ENCODE data around the gene ILDR1. TPM values are rescaled to one million over a fixed set of nuclear protein-coding genes. Genes with fewer than 3 reads are reported as not detected.

ILDR1 gene
- not detected in 5 replicates for total RNA-seq (2022; extraction: Qiagen RNA extraction; ENCODE audit: low read depth)

GRCh38 chr3:122021811-122022401 is at the start of gene ILDR1:
Gene ILDR1, minus strand, starts transcription at chr3:122022247. Its CDS starts 170 bp downstream, at chr3:122022077.

GRCh38 chr3:122055215-122055614 is 33.2 kb upstream of the ILDR1 start, which contains the start of gene CD86:
Gene CD86, plus strand, starts transcription at chr3:122055362. Its CDS starts 128 bp downstream, at chr3:122055490.

Other genes with a start within 250 kb of the ILDR1 start
- gene IQCB1, start 187.2 kb downstream of the ILDR1 start, total RNA-seq (2022; extraction: Qiagen RNA extraction; ENCODE audit: low read depth) = 9.6 to 13.6 TPM (median 10.2 TPM) in 5 replicates
- 1.4 to 2.6 TPM (median 2.1 TPM) in 5 replicates for gene EAF2, start 187.0 kb downstream of the ILDR1 start, total RNA-seq (2022; extraction: Qiagen RNA extraction; ENCODE audit: low read depth)
- 0.02 to 0.95 TPM (median 0.16 TPM) in 4 of 5 replicates, not detected in the other for gene SLC15A2, start 127.8 kb downstream of the ILDR1 start, total RNA-seq (2022; extraction: Qiagen RNA extraction; ENCODE audit: low read depth)
- gene CD86, start 33.1 kb upstream of the ILDR1 start, total RNA-seq (2022; extraction: Qiagen RNA extraction; ENCODE audit: low read depth) = not detected in 5 replicates
- not detected in 5 replicates for gene CASR, start 161.4 kb upstream of the ILDR1 start, total RNA-seq (2022; extraction: Qiagen RNA extraction; ENCODE audit: low read depth)